Measurements from ENCODE around the gene ZNF169.
"Not testable (repeated sequence)": the region's sequence is repeated elsewhere in the genome, so short reads cannot be mapped to it uniquely, and the experiment has no call there.

The ZNF169 gene

DNA sequence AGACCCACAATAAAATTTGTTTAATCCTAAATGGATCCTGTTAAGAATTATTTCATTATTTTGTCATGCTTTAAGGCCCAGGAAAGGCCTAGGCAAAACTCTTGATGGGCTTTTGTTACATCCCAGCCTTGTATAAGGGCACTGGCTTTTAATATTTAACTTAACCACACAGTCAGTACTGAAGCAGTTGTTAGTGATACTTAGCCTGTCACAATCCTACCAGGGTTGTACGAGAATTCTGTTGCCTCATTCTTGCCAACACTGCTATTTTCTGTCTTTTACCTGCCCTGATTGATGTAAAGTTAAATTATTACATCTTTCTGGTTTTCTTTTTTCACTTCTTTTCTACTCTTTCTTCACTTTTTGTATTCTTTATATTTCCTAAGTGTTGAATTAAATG is 10.9 kb downstream of the ZNF169 start:
- ATAC-seq = no peak

DNA sequence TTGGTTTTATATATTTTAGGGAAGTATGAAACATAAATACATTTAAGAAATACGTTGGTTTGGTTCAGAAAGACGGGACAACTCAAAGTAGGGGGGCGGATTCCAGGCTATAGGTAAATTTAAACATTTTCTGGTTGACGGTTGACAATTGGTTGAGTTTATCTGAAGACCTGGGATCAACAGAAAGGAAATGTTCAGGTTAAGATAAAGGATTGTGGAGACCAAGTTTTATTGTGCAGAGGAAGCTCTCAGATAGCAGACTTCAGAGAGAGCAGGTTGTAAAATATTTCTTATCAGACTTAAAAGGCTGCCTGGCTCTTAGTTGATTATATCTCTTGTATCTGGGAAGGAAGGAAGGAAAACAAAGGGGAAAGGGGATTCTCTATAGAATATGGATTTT is 17.9 kb downstream of the ZNF169 start:
- not testable (repeated sequence) for ATAC-seq

More for the DNA sequence above, 10.9 kb downstream of the ZNF169 start:
- TF ChIP-seq OSR1 (CRISPR knock-in tag; IDR thresholded peaks at IDR 0.05) (no peak), ZNF8 (CRISPR knock-in tag; IDR thresholded peaks at IDR 0.05) (no peak), ZC3H10 (CRISPR knock-in tag; IDR thresholded peaks at IDR 0.05) (no peak), ZFP30 (CRISPR knock-in tag; IDR thresholded peaks at IDR 0.05) (no peak), ZNF70 (CRISPR knock-in tag; IDR thresholded peaks at IDR 0.05) (no peak), ISL1 (CRISPR knock-in tag; IDR thresholded peaks at IDR 0.05) (no peak), PPARA (CRISPR knock-in tag; IDR thresholded peaks at IDR 0.05; ENCODE audit: borderline replicate concordance) (no peak), SNAI2 (CRISPR knock-in tag; IDR thresholded peaks at IDR 0.05) (no peak), BACH2 (CRISPR knock-in tag; IDR thresholded peaks at IDR 0.05; ENCODE audit: borderline replicate concordance) (no peak)
- TF ChIP-seq, protein P1, sequence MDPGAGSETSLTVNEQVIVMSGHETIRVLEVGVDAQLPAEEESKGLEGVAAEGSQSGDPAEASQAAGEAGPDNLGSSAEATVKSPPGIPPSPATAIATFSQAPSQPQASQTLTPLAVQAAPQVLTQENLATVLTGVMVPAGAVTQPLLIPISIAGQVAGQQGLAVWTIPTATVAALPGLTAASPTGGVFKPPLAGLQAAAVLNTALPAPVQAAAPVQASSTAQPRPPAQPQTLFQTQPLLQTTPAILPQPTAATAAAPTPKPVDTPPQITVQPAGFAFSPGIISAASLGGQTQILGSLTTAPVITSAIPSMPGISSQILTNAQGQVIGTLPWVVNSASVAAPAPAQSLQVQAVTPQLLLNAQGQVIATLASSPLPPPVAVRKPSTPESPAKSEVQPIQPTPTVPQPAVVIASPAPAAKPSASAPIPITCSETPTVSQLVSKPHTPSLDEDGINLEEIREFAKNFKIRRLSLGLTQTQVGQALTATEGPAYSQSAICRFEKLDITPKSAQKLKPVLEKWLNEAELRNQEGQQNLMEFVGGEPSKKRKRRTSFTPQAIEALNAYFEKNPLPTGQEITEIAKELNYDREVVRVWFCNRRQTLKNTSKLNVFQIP (CRISPR knock-in tag; IDR thresholded peaks at IDR 0.05; ENCODE audit: borderline replicate concordance, low read depth) = no peak
- TF ChIP-seq, protein P2, sequence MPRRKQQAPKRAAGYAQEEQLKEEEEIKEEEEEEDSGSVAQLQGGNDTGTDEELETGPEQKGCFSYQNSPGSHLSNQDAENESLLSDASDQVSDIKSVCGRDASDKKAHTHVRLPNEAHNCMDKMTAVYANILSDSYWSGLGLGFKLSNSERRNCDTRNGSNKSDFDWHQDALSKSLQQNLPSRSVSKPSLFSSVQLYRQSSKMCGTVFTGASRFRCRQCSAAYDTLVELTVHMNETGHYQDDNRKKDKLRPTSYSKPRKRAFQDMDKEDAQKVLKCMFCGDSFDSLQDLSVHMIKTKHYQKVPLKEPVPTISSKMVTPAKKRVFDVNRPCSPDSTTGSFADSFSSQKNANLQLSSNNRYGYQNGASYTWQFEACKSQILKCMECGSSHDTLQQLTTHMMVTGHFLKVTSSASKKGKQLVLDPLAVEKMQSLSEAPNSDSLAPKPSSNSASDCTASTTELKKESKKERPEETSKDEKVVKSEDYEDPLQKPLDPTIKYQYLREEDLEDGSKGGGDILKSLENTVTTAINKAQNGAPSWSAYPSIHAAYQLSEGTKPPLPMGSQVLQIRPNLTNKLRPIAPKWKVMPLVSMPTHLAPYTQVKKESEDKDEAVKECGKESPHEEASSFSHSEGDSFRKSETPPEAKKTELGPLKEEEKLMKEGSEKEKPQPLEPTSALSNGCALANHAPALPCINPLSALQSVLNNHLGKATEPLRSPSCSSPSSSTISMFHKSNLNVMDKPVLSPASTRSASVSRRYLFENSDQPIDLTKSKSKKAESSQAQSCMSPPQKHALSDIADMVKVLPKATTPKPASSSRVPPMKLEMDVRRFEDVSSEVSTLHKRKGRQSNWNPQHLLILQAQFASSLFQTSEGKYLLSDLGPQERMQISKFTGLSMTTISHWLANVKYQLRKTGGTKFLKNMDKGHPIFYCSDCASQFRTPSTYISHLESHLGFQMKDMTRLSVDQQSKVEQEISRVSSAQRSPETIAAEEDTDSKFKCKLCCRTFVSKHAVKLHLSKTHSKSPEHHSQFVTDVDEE (CRISPR knock-in tag; IDR thresholded peaks at IDR 0.05) = no peak

- TF ChIP-seq TOX (CRISPR knock-in tag; IDR thresholded peaks at IDR 0.05; ENCODE audit: borderline replicate concordance) (no peak), ARNTL (CRISPR knock-in tag; IDR thresholded peaks at IDR 0.05; ENCODE audit: borderline replicate concordance, low read depth) (no peak), ZNF565 (CRISPR knock-in tag; conservative IDR thresholded peaks at IDR 0.05; ENCODE audit: low read depth) (no peak), ZFP30 (CRISPR knock-in tag; IDR thresholded peaks at IDR 0.05) (no peak), ZNF8 (CRISPR knock-in tag; IDR thresholded peaks at IDR 0.05) (no peak), ZNF70 (CRISPR knock-in tag; IDR thresholded peaks at IDR 0.05) (no peak), BACH2 (CRISPR knock-in tag; IDR thresholded peaks at IDR 0.05; ENCODE audit: borderline replicate concordance) (no peak), GLIS3 (CRISPR knock-in tag; IDR thresholded peaks at IDR 0.05) (no peak), OSR1 (CRISPR knock-in tag; IDR thresholded peaks at IDR 0.05) (no peak)
- no peak for ATAC-seq
Observed at GRCh38 chr9:94277885-94278536, 18.9 kb downstream of the ZNF169 start.

DNA sequence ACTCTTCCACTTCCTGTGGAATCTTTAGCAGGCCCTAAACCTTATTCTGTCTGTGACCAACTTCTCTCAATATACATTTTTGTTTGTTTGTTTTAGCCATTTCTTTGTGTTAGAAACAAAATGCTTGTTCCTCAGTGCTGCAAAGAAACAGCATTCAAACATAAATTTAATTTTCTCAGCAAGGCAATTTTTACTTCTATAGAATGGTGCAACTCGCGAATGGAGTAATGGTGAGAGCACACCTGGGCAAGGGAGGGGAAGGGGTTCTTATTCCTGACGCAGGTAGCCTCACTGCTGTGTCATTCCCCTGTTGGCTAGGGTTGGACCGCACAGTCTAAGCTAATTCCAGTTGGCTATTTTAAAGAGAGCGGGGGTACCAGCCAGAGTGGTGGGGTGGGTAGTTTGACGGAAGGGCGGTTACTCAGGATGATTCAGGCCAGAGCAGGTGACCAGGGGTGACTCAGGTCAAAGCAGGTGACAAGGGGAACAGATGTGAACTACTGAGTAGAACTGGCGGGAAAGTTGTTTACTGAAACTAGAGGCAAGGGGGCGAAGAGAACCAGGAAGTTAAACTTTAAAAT is 21.4 kb downstream of the ZNF169 start:
- TF ChIP-seq, protein P1 (CRISPR knock-in tag; IDR thresholded peaks at IDR 0.05; ENCODE audit: borderline replicate concordance, low read depth) = no peak
- TF ChIP-seq SNAI2 (CRISPR knock-in tag; IDR thresholded peaks at IDR 0.05) = no peak
- no peak for TF ChIP-seq TCF4 (CRISPR knock-in tag; IDR thresholded peaks at IDR 0.05; ENCODE audit: borderline replicate concordance)
- no peak for TF ChIP-seq ESRRG (CRISPR knock-in tag; IDR thresholded peaks at IDR 0.05)
- no peak for TF ChIP-seq ISL1 (CRISPR knock-in tag; IDR thresholded peaks at IDR 0.05)
- TF ChIP-seq BACH2 (CRISPR knock-in tag; IDR thresholded peaks at IDR 0.05; ENCODE audit: borderline replicate concordance) = no peak
- no peak for TF ChIP-seq OSR1 (CRISPR knock-in tag; IDR thresholded peaks at IDR 0.05)
- no peak for TF ChIP-seq ZFP30 (CRISPR knock-in tag; IDR thresholded peaks at IDR 0.05)
- TF ChIP-seq ZFP3 (CRISPR knock-in tag; IDR thresholded peaks at IDR 0.05) = no peak
- ATAC-seq = no peak

DNA sequence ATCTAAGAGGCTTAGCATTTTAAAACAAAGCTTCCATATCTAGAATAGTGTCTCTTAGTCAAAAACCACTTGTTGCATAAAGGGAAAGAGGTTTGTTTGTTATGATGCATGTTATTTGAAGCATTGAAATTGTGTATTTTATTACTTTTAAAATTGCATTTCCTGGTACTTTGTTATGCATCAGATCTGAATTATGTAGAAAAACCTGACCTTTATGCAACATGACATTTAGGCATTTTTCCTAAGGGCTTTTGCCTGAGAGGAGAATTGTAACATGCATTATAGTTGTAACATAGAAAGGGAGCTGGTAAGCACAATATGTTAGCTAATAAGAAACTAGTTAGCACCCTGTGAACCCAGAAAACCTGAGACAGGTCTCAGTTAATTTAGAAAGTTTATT is 22.0 kb downstream of the ZNF169 start:
- TF ChIP-seq, protein P3, sequence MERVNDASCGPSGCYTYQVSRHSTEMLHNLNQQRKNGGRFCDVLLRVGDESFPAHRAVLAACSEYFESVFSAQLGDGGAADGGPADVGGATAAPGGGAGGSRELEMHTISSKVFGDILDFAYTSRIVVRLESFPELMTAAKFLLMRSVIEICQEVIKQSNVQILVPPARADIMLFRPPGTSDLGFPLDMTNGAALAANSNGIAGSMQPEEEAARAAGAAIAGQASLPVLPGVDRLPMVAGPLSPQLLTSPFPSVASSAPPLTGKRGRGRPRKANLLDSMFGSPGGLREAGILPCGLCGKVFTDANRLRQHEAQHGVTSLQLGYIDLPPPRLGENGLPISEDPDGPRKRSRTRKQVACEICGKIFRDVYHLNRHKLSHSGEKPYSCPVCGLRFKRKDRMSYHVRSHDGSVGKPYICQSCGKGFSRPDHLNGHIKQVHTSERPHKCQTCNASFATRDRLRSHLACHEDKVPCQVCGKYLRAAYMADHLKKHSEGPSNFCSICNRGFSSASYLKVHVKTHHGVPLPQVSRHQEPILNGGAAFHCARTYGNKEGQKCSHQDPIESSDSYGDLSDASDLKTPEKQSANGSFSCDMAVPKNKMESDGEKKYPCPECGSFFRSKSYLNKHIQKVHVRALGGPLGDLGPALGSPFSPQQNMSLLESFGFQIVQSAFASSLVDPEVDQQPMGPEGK (CRISPR knock-in tag; IDR thresholded peaks at IDR 0.05; ENCODE audit: borderline replicate concordance) = no peak
- TF ChIP-seq, protein P1 (CRISPR knock-in tag; IDR thresholded peaks at IDR 0.05; ENCODE audit: borderline replicate concordance, low read depth) = no peak
- TF ChIP-seq, protein P2 (CRISPR knock-in tag; IDR thresholded peaks at IDR 0.05) = no peak
- no peak for TF ChIP-seq TOX (CRISPR knock-in tag; IDR thresholded peaks at IDR 0.05; ENCODE audit: borderline replicate concordance)
- TF ChIP-seq ISL1 (CRISPR knock-in tag; IDR thresholded peaks at IDR 0.05) = no peak
- no peak for TF ChIP-seq CSDC2 (CRISPR knock-in tag; IDR thresholded peaks at IDR 0.05)
- ATAC-seq = no peak
